Measurements from ENCODE around the gene OLFM1. TPM values are rescaled to one million over a fixed set of nuclear protein-coding genes. Genes with fewer than 3 reads are reported as not detected.
"Not testable (repeated sequence)": the region's sequence is repeated elsewhere in the genome, so short reads cannot be mapped to it uniquely, and the experiment has no call there.

OLFM1 gene
- total RNA-seq, 2 experiments from 2014 or later = not detected

DNA sequence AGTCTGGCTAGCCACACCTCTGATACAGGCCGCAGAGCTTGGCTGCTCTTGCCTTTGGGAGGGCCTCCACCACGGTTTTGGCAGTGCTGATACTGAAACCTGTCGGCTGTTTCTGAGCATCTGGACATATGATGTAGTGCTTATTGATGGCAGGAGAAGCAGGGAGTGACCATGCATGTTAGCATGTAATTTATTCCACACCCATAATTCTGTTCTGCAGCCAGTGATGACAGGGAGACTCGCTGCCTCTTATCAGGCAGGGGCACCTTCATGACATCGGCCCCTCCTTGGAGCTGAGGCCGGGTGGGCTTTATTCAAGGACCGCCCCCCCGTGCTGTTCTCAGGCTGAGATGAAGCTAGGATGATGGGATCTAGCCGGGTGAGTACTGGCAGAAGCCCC is 49.0 kb downstream of the OLFM1 start:
- POLR2A ChIA-PET = no interaction called here
- Mint-ChIP-seq H3K4me1 (no peaks in the 10 kb centered on the region), H3K27ac (no peak overlapping the region), H3K4me3 (no peak overlapping the region), H3K36me3 (no peaks in the 10 kb centered on the region), H3K9me3 (peaks cover 3% of the 10 kb centered on the region), H3K27me3 (peaks cover 2% of the 10 kb centered on the region)
- DNase-seq (no peak), ATAC-seq (ENCODE audit: low read depth) (no peak)

DNA sequence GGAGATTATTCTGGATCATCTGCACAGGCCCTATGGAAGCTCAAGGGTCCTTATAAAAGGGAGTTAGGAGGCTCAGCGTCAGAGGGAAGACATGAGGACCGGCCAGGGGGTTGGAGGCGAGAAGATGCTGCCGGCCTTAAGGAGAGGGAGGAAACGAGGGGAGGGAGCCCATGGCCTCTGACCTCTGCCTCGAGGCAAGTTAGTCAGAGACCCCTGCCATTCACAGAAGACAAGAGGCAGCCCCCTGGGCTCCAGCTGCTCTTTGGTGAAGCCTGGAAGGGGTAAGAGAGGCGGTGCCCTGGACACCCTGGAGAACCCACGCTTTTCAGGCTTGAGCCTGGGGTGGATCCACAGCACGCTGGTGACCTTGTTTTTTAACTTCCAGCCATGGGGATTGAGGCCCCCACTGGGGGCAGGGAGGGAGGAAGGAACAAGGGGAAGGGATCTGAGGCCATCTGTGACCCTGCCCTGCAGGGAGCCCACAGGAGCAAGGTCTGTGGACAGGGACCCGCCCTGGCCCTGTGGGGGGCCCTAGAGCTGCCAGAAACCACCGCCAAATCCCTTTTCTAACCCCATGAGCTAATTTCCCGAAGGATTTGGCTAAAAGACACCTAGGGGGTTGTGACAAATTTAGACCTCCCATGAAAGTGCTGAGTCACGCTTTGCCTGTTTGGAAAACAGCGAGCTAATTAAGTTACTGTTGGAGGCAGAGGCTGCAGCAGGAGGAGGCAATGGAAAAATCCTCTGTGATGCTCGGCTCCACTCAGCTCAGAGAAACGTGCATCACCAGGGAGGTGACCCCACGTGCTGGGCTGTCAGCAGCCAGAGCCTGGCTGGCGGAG is 49.7 kb downstream of the OLFM1 start:
- Mint-ChIP-seq H3K4me1 (no peaks in the 10 kb centered on the region), H3K9me3 (peaks cover 3% of the 10 kb centered on the region), H3K27ac (no peak overlapping the region), H3K36me3 (no peaks in the 10 kb centered on the region), H3K27me3 (peaks cover 2% of the 10 kb centered on the region), H3K4me3 (no peak overlapping the region)
- POLR2A ChIA-PET = no interaction called here
- no peak for ATAC-seq (ENCODE audit: low read depth)
- no peak for DNase-seq

DNA sequence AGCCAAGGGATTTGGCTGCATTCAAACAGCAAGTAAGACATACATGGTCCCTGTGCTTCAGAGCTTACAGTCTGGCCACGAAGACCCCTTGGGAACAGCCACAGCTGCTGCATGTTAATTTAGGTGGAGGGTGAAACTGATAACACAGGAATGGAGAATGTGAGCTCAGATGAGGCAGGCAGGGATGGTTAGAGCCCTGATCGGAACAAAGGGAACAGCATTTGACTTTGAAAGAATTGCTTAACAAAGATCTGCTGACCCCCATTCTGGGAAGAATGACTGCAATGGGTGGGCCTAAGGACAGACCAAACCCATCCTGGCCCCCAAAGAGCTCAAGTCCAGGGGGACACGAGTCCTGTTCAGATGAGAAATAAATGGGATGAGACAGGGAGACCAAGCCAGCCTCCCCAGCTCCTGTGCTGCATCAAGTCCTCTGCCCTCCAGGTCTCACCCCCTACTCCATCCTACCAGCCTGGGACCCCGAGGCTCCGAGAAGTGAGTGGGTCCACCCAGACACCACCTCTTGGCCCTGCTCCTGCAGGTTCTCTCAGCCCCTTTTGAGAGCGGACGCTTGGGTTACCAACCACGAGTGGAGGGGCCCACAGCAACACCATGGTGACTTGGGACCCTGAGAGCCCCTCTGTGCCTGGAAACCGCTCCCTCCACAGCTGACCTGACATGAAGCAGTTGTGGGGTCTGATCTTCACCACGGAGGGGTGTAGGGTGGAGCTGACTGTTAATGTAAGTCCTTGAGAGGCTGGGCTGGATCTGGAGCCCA is 50.8 kb downstream of the OLFM1 start:
- POLR2A ChIA-PET = no interaction called here
- H3K27ac Mint-ChIP-seq = no peak overlapping the region
- peaks cover 2% of the 10 kb centered on the region for H3K27me3 Mint-ChIP-seq
- ATAC-seq (ENCODE audit: low read depth) (no peak), DNase-seq (no peak)
- H3K4me3 Mint-ChIP-seq = no peak overlapping the region
- peaks cover 3% of the 10 kb centered on the region for H3K9me3 Mint-ChIP-seq
- no peaks in the 10 kb centered on the region for H3K36me3 Mint-ChIP-seq
- no peaks in the 10 kb centered on the region for H3K4me1 Mint-ChIP-seq

DNA sequence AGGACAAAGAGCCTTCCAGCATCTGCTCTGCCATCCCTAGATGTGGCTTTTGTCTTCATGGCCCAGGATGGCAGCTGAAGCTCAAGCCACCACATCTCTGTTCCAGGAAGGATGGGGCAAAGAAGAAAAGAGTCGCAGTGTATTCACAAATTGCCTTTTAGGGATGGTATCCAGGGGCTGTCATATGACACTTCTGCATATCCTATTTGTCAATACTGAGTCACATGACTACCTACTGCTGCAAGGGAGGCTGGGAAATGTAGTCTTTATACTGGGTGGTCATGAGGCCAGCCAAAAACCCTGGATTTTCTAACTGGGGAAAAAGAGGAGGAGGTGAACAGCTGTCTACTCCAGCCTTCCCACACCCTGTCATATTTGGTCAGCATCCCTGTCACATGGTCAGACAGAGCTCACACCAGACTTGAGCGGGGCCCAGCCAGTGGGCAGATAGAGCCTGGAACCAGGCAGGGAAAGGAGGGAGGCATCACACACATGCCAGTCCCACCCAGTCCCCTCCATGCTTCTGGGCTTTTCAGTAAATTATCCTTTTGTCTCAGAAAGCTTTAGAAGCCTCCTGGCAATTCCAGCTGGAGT is 52.0 kb downstream of the OLFM1 start:
- Mint-ChIP-seq H3K27ac (no peak overlapping the region), H3K4me1 (no peaks in the 10 kb centered on the region), H3K36me3 (no peaks in the 10 kb centered on the region), H3K9me3 (peaks cover 3% of the 10 kb centered on the region), H3K4me3 (no peak overlapping the region), H3K27me3 (peaks cover 2% of the 10 kb centered on the region)
- DNase-seq (no peak), ATAC-seq (ENCODE audit: low read depth) (no peak)
- POLR2A ChIA-PET = no interaction called here

DNA sequence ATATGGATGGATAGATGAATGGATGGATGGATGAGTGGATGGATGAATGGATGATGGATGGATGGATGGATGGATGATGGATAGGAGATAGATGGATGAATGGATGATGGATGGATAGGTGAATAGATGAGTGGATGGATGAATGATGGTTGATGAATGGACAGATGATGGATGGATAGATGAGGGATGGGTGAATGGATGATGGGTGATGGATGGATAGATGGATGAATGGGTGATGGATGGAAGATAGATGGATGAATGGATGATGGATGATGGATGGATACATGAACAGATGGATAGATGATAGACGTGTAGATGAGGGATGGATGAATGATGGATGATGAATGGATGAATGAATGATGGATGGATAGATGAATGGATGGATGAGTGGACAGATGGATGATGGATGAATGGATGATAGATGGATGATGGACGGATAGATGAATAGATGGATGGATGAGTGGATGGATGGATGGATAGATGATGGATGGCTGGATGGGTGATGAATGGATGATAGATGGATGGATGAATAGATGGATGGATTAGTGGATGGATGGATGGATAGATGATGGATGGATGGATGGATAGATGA is 53.8 kb downstream of the OLFM1 start:
- POLR2A ChIA-PET = no interaction called here
- DNase-seq (no peak), ATAC-seq (ENCODE audit: low read depth) (no peak)
- Mint-ChIP-seq H3K9me3 (peaks cover 3% of the 10 kb centered on the region), H3K27me3 (peaks cover 2% of the 10 kb centered on the region), H3K36me3 (no peaks in the 10 kb centered on the region), H3K4me3 (no peak overlapping the region), H3K27ac (no peak overlapping the region), H3K4me1 (no peaks in the 10 kb centered on the region)

DNA sequence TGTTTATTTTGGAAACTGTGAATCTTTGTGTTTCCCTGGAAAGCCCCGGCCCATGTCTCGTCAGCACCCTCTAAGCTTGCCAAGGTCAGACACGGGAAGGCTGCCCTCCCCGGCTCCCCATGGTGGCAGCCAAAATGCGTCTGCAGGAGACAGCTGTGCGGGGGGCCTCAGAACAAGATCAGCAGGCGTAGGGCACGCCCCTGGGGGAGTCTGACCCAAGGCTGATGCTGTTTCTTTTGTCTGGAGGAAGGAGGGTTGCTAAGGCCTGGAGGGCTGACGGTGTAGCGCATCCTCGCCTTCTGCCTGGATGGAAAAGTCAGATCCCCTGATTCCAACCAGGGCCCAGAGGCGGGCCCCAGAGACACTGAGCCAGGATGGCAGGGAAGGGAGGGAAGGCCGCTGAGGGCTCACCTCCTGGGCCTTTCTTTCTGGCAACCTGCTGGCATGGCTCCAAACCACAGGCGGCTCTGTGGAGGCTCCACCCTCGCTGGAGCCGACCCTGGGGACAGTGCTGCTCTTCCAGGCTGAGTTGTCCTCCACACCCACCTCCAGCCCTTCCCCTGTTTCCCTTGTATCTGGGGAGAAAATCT is 57.2 kb downstream of the OLFM1 start:
- no peaks in the 10 kb centered on the region for H3K4me1 Mint-ChIP-seq
- H3K9me3 Mint-ChIP-seq = peaks cover 2% of the 10 kb centered on the region
- H3K27ac Mint-ChIP-seq = no peak overlapping the region
- POLR2A ChIA-PET = no interaction called here
- ATAC-seq (ENCODE audit: low read depth) (no peak), DNase-seq (no peak)
- no peaks in the 10 kb centered on the region for H3K36me3 Mint-ChIP-seq
- no peaks in the 10 kb centered on the region for H3K27me3 Mint-ChIP-seq
- H3K4me3 Mint-ChIP-seq = no peak overlapping the region

DNA sequence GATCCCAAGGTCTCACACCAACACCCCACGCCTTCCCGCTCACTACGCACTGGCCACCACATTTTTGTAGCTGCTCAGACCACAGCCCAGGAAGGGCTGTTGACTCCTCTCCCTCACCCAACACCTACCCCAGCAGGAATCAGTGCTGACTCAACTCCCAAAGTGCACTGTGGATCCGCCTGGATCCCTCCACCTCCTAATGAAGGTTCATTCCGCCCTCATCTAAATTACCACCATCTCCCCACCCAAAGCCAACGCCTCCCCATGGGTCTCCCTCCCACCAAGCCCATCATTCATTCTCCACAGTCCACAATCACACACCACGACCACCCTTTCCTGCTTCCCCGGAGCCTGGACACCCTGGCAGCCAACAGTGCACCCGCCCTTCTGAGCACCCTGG is 57.8 kb downstream of the OLFM1 start:
- Mint-ChIP-seq H3K27ac (no peak overlapping the region), H3K27me3 (no peaks in the 10 kb centered on the region), H3K36me3 (no peaks in the 10 kb centered on the region), H3K4me1 (no peaks in the 10 kb centered on the region), H3K4me3 (no peak overlapping the region), H3K9me3 (peaks cover 3% of the 10 kb centered on the region)
- POLR2A ChIA-PET = no interaction called here
- ATAC-seq (ENCODE audit: low read depth) (no peak), DNase-seq (no peak)

DNA sequence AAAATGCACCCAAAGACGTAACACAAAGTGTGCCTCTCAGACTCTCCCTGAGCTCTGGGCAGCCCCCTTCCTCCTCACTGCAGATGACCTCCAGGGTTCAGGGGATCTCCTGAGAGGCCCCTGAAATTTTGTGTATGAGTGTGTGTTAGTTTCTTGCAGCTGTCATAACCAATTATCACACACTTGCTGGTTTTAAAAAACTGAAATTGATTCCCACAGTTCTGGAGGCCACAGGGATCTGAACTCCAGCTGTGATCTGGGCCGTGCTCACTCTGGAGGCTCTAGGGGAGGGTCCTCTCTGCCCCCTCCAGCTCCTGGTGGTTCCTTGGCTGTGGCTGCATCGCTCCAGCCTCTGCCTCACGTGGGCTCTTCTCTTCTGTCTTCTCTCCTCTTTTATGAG is 58.8 kb downstream of the OLFM1 start:
- Mint-ChIP-seq H3K27ac (no peak overlapping the region), H3K4me1 (no peaks in the 10 kb centered on the region), H3K27me3 (no peaks in the 10 kb centered on the region), H3K4me3 (no peak overlapping the region), H3K9me3 (peaks cover 3% of the 10 kb centered on the region), H3K36me3 (no peaks in the 10 kb centered on the region)
- POLR2A ChIA-PET = no interaction called here
- DNase-seq (no peak), ATAC-seq (ENCODE audit: low read depth) (no peak)

DNA sequence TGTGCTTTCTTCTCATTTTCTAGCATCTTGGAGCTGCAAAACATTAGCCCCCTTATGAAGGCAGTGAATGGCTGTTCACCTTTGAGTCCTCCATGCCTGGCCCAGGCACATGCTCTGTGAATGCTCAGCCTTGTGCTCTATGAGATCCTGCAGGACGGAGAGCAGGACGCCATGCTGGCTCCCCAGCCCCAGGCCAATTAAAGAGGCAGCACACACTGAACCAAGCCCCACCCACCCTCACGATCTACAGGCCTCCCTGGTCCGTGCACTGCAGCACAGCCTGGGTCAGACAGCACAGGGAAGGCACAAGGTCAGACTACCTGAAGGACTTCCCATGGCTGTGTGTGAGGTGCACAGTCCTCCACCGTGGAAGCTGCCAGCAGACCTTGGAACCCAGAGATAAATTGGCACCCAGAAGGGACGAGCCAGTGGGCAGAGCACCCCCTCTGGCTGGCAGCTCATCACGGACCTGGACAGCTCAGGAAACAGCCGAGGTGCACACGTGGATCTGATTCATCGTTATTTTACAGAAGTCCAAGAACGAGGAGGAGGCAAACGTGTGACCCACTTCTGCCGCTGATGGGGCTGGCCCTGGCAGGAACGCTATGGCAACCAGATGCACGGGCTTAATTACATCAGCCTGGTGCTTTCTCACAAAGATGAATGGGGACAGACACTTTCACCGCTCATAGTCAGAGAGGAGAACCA is 59.5 kb downstream of the OLFM1 start:
- Mint-ChIP-seq H3K27me3 (no peaks in the 10 kb centered on the region), H3K4me3 (no peak overlapping the region), H3K27ac (no peak overlapping the region), H3K36me3 (no peaks in the 10 kb centered on the region), H3K9me3 (peaks cover 3% of the 10 kb centered on the region), H3K4me1 (no peaks in the 10 kb centered on the region)
- no peak for DNase-seq
- POLR2A ChIA-PET = no interaction called here
- no peak for ATAC-seq (ENCODE audit: low read depth)

DNA sequence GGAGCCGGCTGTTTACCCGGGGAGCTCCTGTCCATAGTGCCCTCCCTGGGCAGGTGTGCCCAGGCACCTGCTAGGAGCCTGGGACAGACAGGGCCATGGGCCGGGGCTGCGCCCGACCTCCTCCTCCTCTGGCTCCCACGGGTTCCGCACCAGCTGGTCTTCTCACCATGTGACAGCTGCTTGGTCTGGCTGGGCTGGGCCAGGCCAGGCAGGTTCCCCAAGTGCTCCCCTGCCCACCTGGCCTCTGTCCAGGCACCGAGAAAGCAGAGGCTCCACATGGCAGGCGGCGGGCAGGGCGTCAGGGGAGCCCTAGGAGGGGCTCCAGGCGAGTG is 60.0 kb downstream of the OLFM1 start:
- Mint-ChIP-seq H3K27me3 (no peaks in the 10 kb centered on the region), H3K4me3 (no peak overlapping the region), H3K4me1 (no peaks in the 10 kb centered on the region), H3K9me3 (peaks cover 3% of the 10 kb centered on the region), H3K36me3 (no peaks in the 10 kb centered on the region), H3K27ac (no peak overlapping the region)
- no peak for ATAC-seq (ENCODE audit: low read depth)
- no peak for DNase-seq
- POLR2A ChIA-PET = no interaction called here

DNA sequence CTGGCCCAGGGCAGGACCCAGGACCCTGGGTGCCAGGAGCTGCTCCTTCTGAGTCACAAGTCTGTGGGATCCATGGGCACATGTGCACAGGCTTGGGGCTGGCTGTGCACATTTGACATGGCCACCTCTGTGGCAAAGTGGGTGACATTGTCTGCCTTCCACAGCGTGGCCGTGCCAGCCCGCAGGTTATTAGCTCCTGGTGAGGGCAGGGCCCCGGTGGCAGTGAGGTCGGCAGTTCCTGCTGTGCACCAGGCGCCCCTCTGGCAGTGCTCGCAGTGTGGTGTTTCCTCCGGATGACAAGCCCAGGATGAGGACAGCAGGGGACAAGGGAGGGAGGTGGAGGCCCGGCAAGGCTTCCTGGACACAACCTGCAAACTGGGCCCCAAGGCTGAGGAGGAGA is 60.5 kb downstream of the OLFM1 start:
- POLR2A ChIA-PET = no interaction called here
- no peak overlapping the region for H3K4me3 Mint-ChIP-seq
- no peak overlapping the region for H3K27ac Mint-ChIP-seq
- H3K36me3 Mint-ChIP-seq = no peaks in the 10 kb centered on the region
- ATAC-seq (ENCODE audit: low read depth) (no peak), DNase-seq (no peak)
- peaks cover 3% of the 10 kb centered on the region for H3K9me3 Mint-ChIP-seq
- H3K27me3 Mint-ChIP-seq = no peaks in the 10 kb centered on the region
- H3K4me1 Mint-ChIP-seq = no peaks in the 10 kb centered on the region

DNA sequence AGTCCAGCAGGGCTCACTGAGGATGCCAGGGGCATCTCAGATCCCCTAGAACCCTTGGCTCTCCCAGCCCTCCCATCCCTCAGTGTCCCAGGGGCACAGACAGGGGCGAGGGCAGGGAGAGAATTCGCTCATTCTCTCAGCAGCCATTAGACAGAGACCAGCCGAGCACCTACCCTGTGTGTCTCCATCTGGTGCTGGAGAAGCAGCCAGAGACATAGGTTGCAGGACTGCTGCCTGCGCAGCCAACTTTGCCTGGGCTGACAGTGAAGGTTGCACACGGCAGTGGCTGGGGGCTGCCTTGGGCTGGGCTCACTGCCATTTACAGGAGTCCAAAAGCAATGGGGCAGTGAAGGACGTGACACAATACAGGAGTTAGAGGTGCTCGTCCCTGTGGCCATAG is 60.9 kb downstream of the OLFM1 start:
- no peak for DNase-seq
- no peak overlapping the region for H3K4me3 Mint-ChIP-seq
- no peak for ATAC-seq (ENCODE audit: low read depth)
- no peaks in the 10 kb centered on the region for H3K36me3 Mint-ChIP-seq
- no peaks in the 10 kb centered on the region for H3K4me1 Mint-ChIP-seq
- POLR2A ChIA-PET = no interaction called here
- H3K27me3 Mint-ChIP-seq = no peaks in the 10 kb centered on the region
- no peak overlapping the region for H3K27ac Mint-ChIP-seq
- H3K9me3 Mint-ChIP-seq = peaks cover 3% of the 10 kb centered on the region

DNA sequence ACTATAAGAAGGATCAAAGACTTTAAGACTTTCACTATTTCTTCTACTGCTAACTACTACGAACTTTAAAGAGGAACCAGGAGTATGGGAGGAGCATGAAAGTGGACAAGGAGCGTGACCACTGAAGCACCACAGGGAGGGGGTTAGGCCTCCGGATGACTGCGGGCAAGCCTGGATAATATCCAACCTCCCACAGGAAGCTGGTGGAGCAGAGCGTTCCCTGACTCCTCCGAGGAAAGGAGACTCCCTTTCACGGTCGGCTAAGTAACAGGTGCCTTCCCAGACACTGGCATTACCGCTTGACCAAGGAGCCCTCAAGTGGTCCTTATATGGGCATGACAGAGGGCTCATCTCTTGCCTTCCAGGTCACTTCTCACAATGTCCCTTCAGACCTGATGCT is 62.4 kb downstream of the OLFM1 start:
- POLR2A ChIA-PET; H3K36me3 Mint-ChIP-seq; H3K27ac Mint-ChIP-seq; H3K9me3 Mint-ChIP-seq; H3K27me3 Mint-ChIP-seq; H3K4me1 Mint-ChIP-seq; DNase-seq; ATAC-seq (ENCODE audit: low read depth); H3K4me3 Mint-ChIP-seq: not testable (repeated sequence)
